HEK293 (cell line): ENCODE results near the gene NOXO1.
"Not testable (repeated sequence)": the region's sequence is repeated elsewhere in the genome, so short reads cannot be mapped to it uniquely, and the experiment has no call there.

Experiments
- KLF10 ChIP-seq: fragments of 450-650 bp; IDR thresholded peaks from 2 replicates; pipeline ENCODE4 v1.5.1; 2018; ENCODE audit warnings: missing biosample characterization, mild to moderate bottlenecking, missing genetic modification characterization
- MEIS1 ChIP-seq: sonication (generic); formaldehyde crosslinking; IDR thresholded peaks from 2 replicates; pipeline ENCODE4 v1.8.1; 2022; ENCODE audit warnings: missing genetic modification reagents, mild to moderate bottlenecking, borderline replicate concordance
- SETDB1 ChIP-seq: IDR thresholded peaks from one replicate; pipeline ENCODE4 v1.6.1; 2017; ENCODE audit warnings: mild to moderate bottlenecking, low read length, moderate library complexity, mixed read lengths; ENCODE audit not compliant: insufficient read length
- TCF7L2 ChIP-seq: IDR thresholded peaks from 2 replicates; pipeline ENCODE4 v1.6.1; 2011; ENCODE audit warnings: low read depth, mild to moderate bottlenecking, inconsistent platforms, low read length, moderate library complexity, borderline replicate concordance
- YY1 ChIP-seq: fragments of 450-650 bp; formaldehyde crosslinking; IDR thresholded peaks from 2 replicates; pipeline ENCODE4 v1.5.1; 2018; ENCODE audit warnings: missing biosample characterization, missing genetic modification characterization
- ZNF121 ChIP-seq: fragments of 450-650 bp; formaldehyde crosslinking; IDR thresholded peaks from 2 replicates; pipeline ENCODE4 v1.5.1; 2016; ENCODE audit warnings: missing biosample characterization, missing genetic modification characterization
- ZNF184 ChIP-seq: fragments of 450-650 bp; IDR thresholded peaks from 2 replicates; pipeline ENCODE4 v1.5.1; 2018; ENCODE audit warnings: missing biosample characterization, mild to moderate bottlenecking, missing genetic modification characterization
- ZNF280D ChIP-seq: fragments of 450-650 bp; formaldehyde crosslinking; IDR thresholded peaks from 2 replicates; pipeline ENCODE4 v1.5.1; 2016; ENCODE audit warnings: missing biosample characterization, missing genetic modification characterization
- ZNF518A ChIP-seq: fragments of 450-650 bp; formaldehyde crosslinking; conservative IDR thresholded peaks from 2 replicates; pipeline ENCODE4 v1.5.1; 2016; ENCODE audit warnings: low read depth, missing biosample characterization, missing genetic modification characterization
- ZNF830 ChIP-seq: fragments of 450-650 bp; IDR thresholded peaks from 2 replicates; pipeline ENCODE4 v1.5.0; 2018; ENCODE audit warnings: missing biosample characterization, missing genetic modification characterization, low read depth, mild to moderate bottlenecking, moderate library complexity
- TF ChIP-seq, protein P1 (sequence below): fragments of 450-650 bp; formaldehyde crosslinking; IDR thresholded peaks from 2 replicates; pipeline ENCODE4 v1.5.1; 2016; ENCODE audit warnings: missing biosample characterization, missing genetic modification characterization
- TF ChIP-seq, protein P2 (sequence below): fragments of 450-650 bp; formaldehyde crosslinking; IDR thresholded peaks from 2 replicates; pipeline ENCODE4 v1.5.1; 2016; ENCODE audit warnings: missing biosample characterization, missing genetic modification characterization
- TF ChIP-seq, protein P3 (sequence below): fragments of 450-650 bp; formaldehyde crosslinking; IDR thresholded peaks from 2 replicates; pipeline ENCODE4 v1.5.1; 2016; ENCODE audit warnings: missing biosample characterization, missing genetic modification characterization

DNA sequence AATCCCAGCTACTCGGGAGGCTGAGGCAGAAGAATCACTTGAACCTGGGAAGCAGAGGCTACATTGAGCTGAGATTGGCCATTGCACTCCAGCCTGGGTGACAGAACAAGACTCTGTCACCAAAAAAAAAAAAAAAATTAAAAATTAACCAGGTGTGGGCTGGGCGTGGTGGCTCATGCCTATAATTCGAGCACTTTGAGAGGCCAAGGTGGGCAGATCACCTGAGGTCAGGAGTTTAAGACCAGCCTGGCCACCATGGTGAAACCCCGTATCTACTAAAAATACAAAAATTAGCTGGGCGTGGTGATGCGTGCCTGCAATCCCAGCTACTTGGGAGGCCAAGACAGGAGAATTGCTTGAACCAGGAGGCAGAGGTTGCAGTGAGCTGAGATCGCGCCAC, 41.4 kb downstream of the NOXO1 start:
- TF ChIP-seq KLF10; TCF7L2; YY1 (tag by site-specific recombination); ZNF518A; SETDB1; ZNF184 (tag by site-specific recombination); ZNF121 (tag by site-specific recombination); ZNF830; ZNF280D (tag by site-specific recombination); MEIS1 (CRISPR knock-in tag): not testable (repeated sequence)
- TF ChIP-seq, protein P1, sequence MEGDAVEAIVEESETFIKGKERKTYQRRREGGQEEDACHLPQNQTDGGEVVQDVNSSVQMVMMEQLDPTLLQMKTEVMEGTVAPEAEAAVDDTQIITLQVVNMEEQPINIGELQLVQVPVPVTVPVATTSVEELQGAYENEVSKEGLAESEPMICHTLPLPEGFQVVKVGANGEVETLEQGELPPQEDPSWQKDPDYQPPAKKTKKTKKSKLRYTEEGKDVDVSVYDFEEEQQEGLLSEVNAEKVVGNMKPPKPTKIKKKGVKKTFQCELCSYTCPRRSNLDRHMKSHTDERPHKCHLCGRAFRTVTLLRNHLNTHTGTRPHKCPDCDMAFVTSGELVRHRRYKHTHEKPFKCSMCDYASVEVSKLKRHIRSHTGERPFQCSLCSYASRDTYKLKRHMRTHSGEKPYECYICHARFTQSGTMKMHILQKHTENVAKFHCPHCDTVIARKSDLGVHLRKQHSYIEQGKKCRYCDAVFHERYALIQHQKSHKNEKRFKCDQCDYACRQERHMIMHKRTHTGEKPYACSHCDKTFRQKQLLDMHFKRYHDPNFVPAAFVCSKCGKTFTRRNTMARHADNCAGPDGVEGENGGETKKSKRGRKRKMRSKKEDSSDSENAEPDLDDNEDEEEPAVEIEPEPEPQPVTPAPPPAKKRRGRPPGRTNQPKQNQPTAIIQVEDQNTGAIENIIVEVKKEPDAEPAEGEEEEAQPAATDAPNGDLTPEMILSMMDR (tag by site-specific recombination): not testable (repeated sequence)
- TF ChIP-seq, protein P2, sequence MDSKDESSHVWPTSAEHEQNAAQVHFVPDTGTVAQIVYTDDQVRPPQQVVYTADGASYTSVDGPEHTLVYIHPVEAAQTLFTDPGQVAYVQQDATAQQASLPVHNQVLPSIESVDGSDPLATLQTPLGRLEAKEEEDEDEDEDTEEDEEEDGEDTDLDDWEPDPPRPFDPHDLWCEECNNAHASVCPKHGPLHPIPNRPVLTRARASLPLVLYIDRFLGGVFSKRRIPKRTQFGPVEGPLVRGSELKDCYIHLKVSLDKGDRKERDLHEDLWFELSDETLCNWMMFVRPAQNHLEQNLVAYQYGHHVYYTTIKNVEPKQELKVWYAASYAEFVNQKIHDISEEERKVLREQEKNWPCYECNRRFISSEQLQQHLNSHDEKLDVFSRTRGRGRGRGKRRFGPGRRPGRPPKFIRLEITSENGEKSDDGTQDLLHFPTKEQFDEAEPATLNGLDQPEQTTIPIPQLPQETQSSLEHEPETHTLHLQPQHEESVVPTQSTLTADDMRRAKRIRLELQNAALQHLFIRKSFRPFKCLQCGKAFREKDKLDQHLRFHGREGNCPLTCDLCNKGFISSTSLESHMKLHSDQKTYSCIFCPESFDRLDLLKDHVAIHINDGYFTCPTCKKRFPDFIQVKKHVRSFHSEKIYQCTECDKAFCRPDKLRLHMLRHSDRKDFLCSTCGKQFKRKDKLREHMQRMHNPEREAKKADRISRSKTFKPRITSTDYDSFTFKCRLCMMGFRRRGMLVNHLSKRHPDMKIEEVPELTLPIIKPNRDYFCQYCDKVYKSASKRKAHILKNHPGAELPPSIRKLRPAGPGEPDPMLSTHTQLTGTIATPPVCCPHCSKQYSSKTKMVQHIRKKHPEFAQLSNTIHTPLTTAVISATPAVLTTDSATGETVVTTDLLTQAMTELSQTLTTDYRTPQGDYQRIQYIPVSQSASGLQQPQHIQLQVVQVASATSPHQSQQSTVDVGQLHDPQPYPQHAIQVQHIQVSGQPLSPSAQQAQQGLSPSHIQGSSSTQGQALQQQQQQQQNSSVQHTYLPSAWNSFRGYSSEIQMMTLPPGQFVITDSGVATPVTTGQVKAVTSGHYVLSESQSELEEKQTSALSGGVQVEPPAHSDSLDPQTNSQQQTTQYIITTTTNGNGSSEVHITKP: not testable (repeated sequence)
- TF ChIP-seq, protein P3, sequence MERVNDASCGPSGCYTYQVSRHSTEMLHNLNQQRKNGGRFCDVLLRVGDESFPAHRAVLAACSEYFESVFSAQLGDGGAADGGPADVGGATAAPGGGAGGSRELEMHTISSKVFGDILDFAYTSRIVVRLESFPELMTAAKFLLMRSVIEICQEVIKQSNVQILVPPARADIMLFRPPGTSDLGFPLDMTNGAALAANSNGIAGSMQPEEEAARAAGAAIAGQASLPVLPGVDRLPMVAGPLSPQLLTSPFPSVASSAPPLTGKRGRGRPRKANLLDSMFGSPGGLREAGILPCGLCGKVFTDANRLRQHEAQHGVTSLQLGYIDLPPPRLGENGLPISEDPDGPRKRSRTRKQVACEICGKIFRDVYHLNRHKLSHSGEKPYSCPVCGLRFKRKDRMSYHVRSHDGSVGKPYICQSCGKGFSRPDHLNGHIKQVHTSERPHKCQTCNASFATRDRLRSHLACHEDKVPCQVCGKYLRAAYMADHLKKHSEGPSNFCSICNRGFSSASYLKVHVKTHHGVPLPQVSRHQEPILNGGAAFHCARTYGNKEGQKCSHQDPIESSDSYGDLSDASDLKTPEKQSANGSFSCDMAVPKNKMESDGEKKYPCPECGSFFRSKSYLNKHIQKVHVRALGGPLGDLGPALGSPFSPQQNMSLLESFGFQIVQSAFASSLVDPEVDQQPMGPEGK (tag by site-specific recombination): not testable (repeated sequence)
